H1 (cell line): ENCODE measurements around the gene LOC128125822.

Experiments
- ASH2L ChIP-seq: fragments of 200-600, 300-600 bp; sonication (generic); IDR thresholded peaks from one replicate; pipeline ENCODE4 v1.7.1; 2017; ENCODE audit warnings: low read length
- BACH1 ChIP-seq: IDR thresholded peaks from 2 replicates; pipeline ENCODE4 v1.6.1; 2012; ENCODE audit warnings: low read length, improper control_type of control experiment
- CBX5 ChIP-seq: fragments of 300-800, 300-1000 bp; sonication (generic); IDR thresholded peaks from 2 replicates; pipeline ENCODE4 v1.7.1; 2016; ENCODE audit warnings: antibody characterized with exemption, low read length, low read depth
- E2F6 ChIP-seq: IDR thresholded peaks from 2 replicates; pipeline ENCODE4 v1.6.1; 2012; ENCODE audit warnings: inconsistent platforms
- EGR1 ChIP-seq: IDR thresholded peaks from 2 replicates; pipeline ENCODE4 v1.6.1; 2011; ENCODE audit warnings: low read depth, low read length, borderline replicate concordance
- FOSL1 ChIP-seq: IDR thresholded peaks from 2 replicates; pipeline ENCODE4 v1.6.1; 2011; ENCODE audit warnings: mild to moderate bottlenecking, low read depth, low read length, moderate library complexity; ENCODE audit not compliant: insufficient read depth
- GTF2F1 ChIP-seq: IDR thresholded peaks from 2 replicates; pipeline ENCODE4 v1.6.1; 2012; ENCODE audit warnings: low read depth, low read length, improper control_type of control experiment, borderline replicate concordance
- HDAC2 ChIP-seq, 2 experiments: fragments of 300-600 bp in 1 of 2; sonication (generic) in 1 of 2; IDR thresholded peaks; 2 replicates each; pipeline ENCODE4 v1.6.1; 2011 to 2012; ENCODE audit warnings: low read depth in 2 of 2, low read length in 2 of 2, mild to moderate bottlenecking in 2 of 2, moderate library complexity in 2 of 2, borderline replicate concordance in 1 of 2, inconsistent platforms in 1 of 2
- HDAC6 ChIP-seq: IDR thresholded peaks from one replicate; pipeline ENCODE4 v1.7.1; 2012; ENCODE audit warnings: low read depth, mild to moderate bottlenecking, inconsistent platforms, low read length, moderate library complexity
- PHF8 ChIP-seq: fragments of 200-600 bp; sonication (generic); conservative IDR thresholded peaks from 2 replicates; pipeline ENCODE4 v1.7.1; 2012; ENCODE audit warnings: low read depth, mild to moderate bottlenecking, inconsistent platforms, low read length, moderate library complexity
- POLR2A ChIP-seq, 2 experiments: IDR thresholded peaks; 1 replicate in 1 of 2; 2 replicates in 1 of 2; pipeline ENCODE4 v1.6.1; 2011; ENCODE audit warnings: low read depth in 2 of 2, low read length in 2 of 2, mild to moderate bottlenecking in 2 of 2; ENCODE audit errors: control extremely low read depth in 1 of 2
- POLR2AphosphoS5 ChIP-seq: IDR thresholded peaks from 2 replicates; pipeline ENCODE4 v1.6.1; 2011; ENCODE audit warnings: low read depth, low read length
- POU5F1 ChIP-seq: IDR thresholded peaks from 2 replicates; pipeline ENCODE4 v1.6.1; 2011; ENCODE audit warnings: low read depth, mild to moderate bottlenecking, low read length, moderate library complexity
- RAD21 ChIP-seq, 2 experiments: IDR thresholded peaks in 1 of 2; conservative IDR thresholded peaks in 1 of 2; 2 replicates each; pipeline ENCODE4 v1.6.1; 2011; ENCODE audit warnings: low read depth in 2 of 2, low read length in 2 of 2, improper control_type of control experiment in 1 of 2, inconsistent platforms in 1 of 2, mild to moderate bottlenecking in 1 of 2, moderate library complexity in 1 of 2
- RNF2 ChIP-seq: fragments of 200-900, 300-1000 bp; sonication (generic); IDR thresholded peaks from 2 replicates; pipeline ENCODE4 v1.7.1; 2016; ENCODE audit warnings: borderline replicate concordance, low read depth, mild to moderate bottlenecking, antibody characterized with exemption, low read length; ENCODE audit not compliant: poor library complexity, severe bottlenecking; ENCODE audit errors: missing control alignments
- SIN3A ChIP-seq, 2 experiments: IDR thresholded peaks in 1 of 2; conservative IDR thresholded peaks in 1 of 2; 2 replicates each; pipeline ENCODE4 v1.6.1; 2011 to 2012; ENCODE audit warnings: low read length in 2 of 2, improper control_type of control experiment in 1 of 2, low read depth in 1 of 2, mild to moderate bottlenecking in 1 of 2
- SP2 ChIP-seq: IDR thresholded peaks from 2 replicates; pipeline ENCODE4 v1.6.1; 2012; ENCODE audit warnings: mild to moderate bottlenecking, low read length, inconsistent platforms
- TAF1 ChIP-seq: IDR thresholded peaks from 2 replicates; pipeline ENCODE4 v1.6.1; 2011; ENCODE audit warnings: mild to moderate bottlenecking, low read depth, low read length
- USF2 ChIP-seq: IDR thresholded peaks from 2 replicates; pipeline ENCODE4 v1.6.1; 2011; ENCODE audit warnings: low read length, improper control_type of control experiment
- YY1 ChIP-seq: IDR thresholded peaks from 2 replicates; pipeline ENCODE4 v1.6.1; 2011; ENCODE audit warnings: low read depth, mild to moderate bottlenecking, low read length
- ZNF274 ChIP-seq: IDR thresholded peaks from 2 replicates; pipeline ENCODE4 v1.7.0; 2012; ENCODE audit warnings: low read length, borderline replicate concordance; ENCODE audit errors: extremely low read depth

Gene LOC128125822

GRCh38 chr6:63598049-63599036, 26.1 kb downstream of the LOC128125822 start (continued):
- no peak for TF ChIP-seq RNF2
- TF ChIP-seq RAD21 (IDR thresholded peaks at IDR 0.05 in 1 of 2, conservative IDR thresholded peaks at IDR 0.05 in 1 of 2; ENCODE audit: low read depth in 2 of 2, low read length in 2 of 2) = peak; percentile 76
- TF ChIP-seq CBX5 = no peak
- peak; percentile 78 for TF ChIP-seq POLR2AphosphoS5
- no peak for TF ChIP-seq GTF2F1
- no peak for TF ChIP-seq HDAC6
- no peak for TF ChIP-seq FOSL1
- 0 out of 4 replicates have a peak, but pooled peaks of 1 of the 2 experiments have one; percentile 63 for TF ChIP-seq SIN3A (conservative IDR thresholded peaks at IDR 0.05 in 1 of 2, IDR thresholded peaks at IDR 0.05 in 1 of 2; ENCODE audit: low read depth in 1 of 2, low read length in 2 of 2)
- no peak for TF ChIP-seq E2F6
- no peak for TF ChIP-seq BACH1
- TF ChIP-seq SP2 = peak; percentile 49; the same call in 1 of the 2 replicates
- TF ChIP-seq TAF1 = peak; percentile 42; the same call in 1 of the 2 replicates
- peak; percentile 56 to 80 for TF ChIP-seq POLR2A (IDR thresholded peaks at IDR 0.05; ENCODE audit: control extremely low read depth in 1 of 2, low read depth in 2 of 2, low read length in 2 of 2)
- no peak for TF ChIP-seq POU5F1
- 0 out of 2 replicates have a peak, but pooled peaks have one; percentile 29 for TF ChIP-seq PHF8
- no peak for TF ChIP-seq USF2
- TF ChIP-seq HDAC2 (IDR thresholded peaks at IDR 0.05; ENCODE audit: borderline replicate concordance in 1 of 2, low read depth in 2 of 2, low read length in 2 of 2) = no peak
- TF ChIP-seq YY1 = peak; percentile 58; the same call in 1 of the 2 replicates
- TF ChIP-seq ZNF274 = no peak
- TF ChIP-seq EGR1 = no peak
- peak; percentile 48 for TF ChIP-seq ASH2L
